KMS-11 (cell line): ENCODE measurements around the gene INO80E.

Experiments used
- H2AFZ ChIP-seq: fragments of 200-600 bp; sonication (generic); 2 replicates; pipeline ENCODE4 v1.6.1; 2016; ENCODE audit warnings: antibody characterized with exemption, mixed run types, low read depth
- H3K27ac ChIP-seq: fragments of 200-600 bp; sonication (generic); 2 replicates; pipeline ENCODE4 v1.6.1; 2016; ENCODE audit warnings: mild to moderate bottlenecking, mixed run types
- H3K27me3 ChIP-seq: fragments of 200-600 bp; sonication (generic); 2 replicates; pipeline ENCODE4 v1.6.1; 2017; ENCODE audit warnings: mild to moderate bottlenecking, low read depth, mixed run types, moderate library complexity; ENCODE audit not compliant: insufficient read depth
- H3K36me3 ChIP-seq: fragments of 200-600 bp; sonication (generic); 2 replicates; pipeline ENCODE4 v1.6.1; 2017; ENCODE audit warnings: mild to moderate bottlenecking, mixed run types; ENCODE audit not compliant: insufficient read depth
- H3K4me1 ChIP-seq: fragments of 200-600 bp; sonication (generic); 2 replicates; pipeline ENCODE4 v1.6.1; 2016; ENCODE audit warnings: mild to moderate bottlenecking, low read depth, mixed run types; ENCODE audit not compliant: poor library complexity, severe bottlenecking
- H3K4me2 ChIP-seq: fragments of 200-600 bp; sonication (generic); 2 replicates; pipeline ENCODE4 v1.7.0; 2016; ENCODE audit warnings: mild to moderate bottlenecking, mixed run types
- H3K4me3 ChIP-seq: fragments of 200-600 bp; sonication (generic); IDR thresholded peaks from 2 replicates; pipeline ENCODE4 v1.6.1; 2017; ENCODE audit warnings: low read depth, low read length, mixed read lengths; ENCODE audit not compliant: insufficient read depth
- H3K79me2 ChIP-seq: fragments of 200-600 bp; sonication (generic); 2 replicates; pipeline ENCODE4 v1.6.1; 2016; ENCODE audit warnings: low read depth, mixed run types; ENCODE audit not compliant: insufficient read depth
- H3K9ac ChIP-seq: fragments of 200-600 bp; sonication (generic); 2 replicates; pipeline ENCODE4 v1.6.1; 2016; ENCODE audit warnings: mild to moderate bottlenecking, mixed run types
- H4K20me1 ChIP-seq: fragments of 200-600 bp; sonication (generic); 2 replicates; pipeline ENCODE4 v1.6.1; 2016; ENCODE audit warnings: mild to moderate bottlenecking, mixed run types; ENCODE audit not compliant: insufficient read depth
- CTCF ChIP-seq: fragments of 200-600 bp; sonication (generic); conservative IDR thresholded peaks from 2 replicates; pipeline ENCODE4 v1.6.1; 2017; ENCODE audit warnings: low read depth, mild to moderate bottlenecking, antibody characterized with exemption, low read length, moderate library complexity, mixed read lengths

Gene INO80E

GRCh38 chr16:30030841-30031413, 34.9 kb downstream of the INO80E start, which contains the start of gene TLCD3B:
TLCD3B (minus strand) TSS chr16:30031271; CDS start chr16:30030527, 744 bp downstream.
- Histone ChIP-seq H3K4me3 (no peak within 1 kb of the TSS), H3K79me2 (no peaks in the 10 kb centered on the region), H3K4me1 (peaks cover 3% of the 10 kb centered on the region), H2AFZ (no peak within 1 kb of the TSS), H3K36me3 (no peaks in the 10 kb centered on the region), H3K27ac (no peak within 1 kb of the TSS), H3K4me2 (no peak within 1 kb of the TSS), H3K27me3 (peaks cover 72% of the 10 kb centered on the region), H4K20me1 (no peaks in the 10 kb centered on the region), H3K9ac (no peak within 1 kb of the TSS)
- TF ChIP-seq CTCF, result no peak

- H3K4me2 ChIP-seq, result no peak overlapping the region
- no peaks in the 10 kb centered on the region for H4K20me1 ChIP-seq
- H3K4me1 ChIP-seq, result peaks cover 3% of the 10 kb centered on the region
- H2AFZ ChIP-seq, result no peak overlapping the region
- peaks cover 68% of the 10 kb centered on the region for H3K27me3 ChIP-seq
- no peak overlapping the region for H3K4me3 ChIP-seq
- no peak overlapping the region for H3K9ac ChIP-seq
- no peaks in the 10 kb centered on the region for H3K79me2 ChIP-seq
- no peak overlapping the region for H3K27ac ChIP-seq
- TF ChIP-seq CTCF, result no peak
- no peaks in the 10 kb centered on the region for H3K36me3 ChIP-seq
These were observed 35.5 kb downstream of the INO80E start for GRCh38 chr16:30031477-30031918.

GRCh38 chr16:30032083-30032819, 36.2 kb downstream of the INO80E start:
- peaks cover 3% of the 10 kb centered on the region for H3K4me1 ChIP-seq
- H3K4me2 ChIP-seq, result no peak overlapping the region
- no peaks in the 10 kb centered on the region for H3K36me3 ChIP-seq
- H3K9ac ChIP-seq, result no peak overlapping the region
- H3K79me2 ChIP-seq, result no peaks in the 10 kb centered on the region
- H3K27me3 ChIP-seq, result peaks cover 61% of the 10 kb centered on the region
- H3K27ac ChIP-seq, result no peak overlapping the region
- no peak overlapping the region for H2AFZ ChIP-seq
- no peak overlapping the region for H3K4me3 ChIP-seq
- no peaks in the 10 kb centered on the region for H4K20me1 ChIP-seq
- peak; percentile 98 for TF ChIP-seq CTCF

GRCh38 chr16:30033270-30033669, 37.2 kb downstream of the INO80E start:
- Histone ChIP-seq H3K4me2 (no peak overlapping the region), H3K79me2 (no peaks in the 10 kb centered on the region), H3K27me3 (peaks cover 51% of the 10 kb centered on the region), H3K4me3 (no peak overlapping the region), H4K20me1 (no peaks in the 10 kb centered on the region), H3K4me1 (peaks cover 3% of the 10 kb centered on the region), H3K27ac (no peak overlapping the region), H3K9ac (no peak overlapping the region), H2AFZ (no peak overlapping the region), H3K36me3 (no peaks in the 10 kb centered on the region)
- TF ChIP-seq CTCF, result no peak
